Heart left ventricle (tissue), 16 donors: Measurements from ENCODE around the gene FANCG. TPM values are rescaled to one million over a fixed set of nuclear protein-coding genes. Genes with fewer than 3 reads are reported as not detected.

Source experiments
- ATAC-seq, 4 donors: fragments of 200-7000 bp; cut with Tn5 transposase; one replicate each; pipeline ENCODE4 v1.9.1; 2020 to 2022; ENCODE audit warnings: moderate library complexity in 4 of 4, mild to moderate bottlenecking in 3 of 4, moderate number of reproducible peaks in 1 of 4
- DNase-seq, 5 donors: peaks; one replicate each; pipeline ENCODE4 v3.0.0-alpha.2; 2020
- H3K27ac ChIP-seq, 12 donors: fragments of 200-600 bp; sonication (generic) in 4 of 12; one replicate each; pipeline versions ENCODE4 v1.5.0 to v1.8.0; 2016 to 2022; ENCODE audit warnings: mild to moderate bottlenecking in 2 of 12
- H3K27me3 ChIP-seq, 9 donors: fragments of 200-600 bp; sonication (generic) in 2 of 9; one replicate each; pipeline versions ENCODE4 v1.5.1 to v1.8.0; 2016 to 2022; ENCODE audit warnings: mild to moderate bottlenecking in 3 of 9
- H3K36me3 ChIP-seq, 9 donors: fragments of 200-600 bp; sonication (generic) in 2 of 9; one replicate each; pipeline versions ENCODE4 v1.5.0 to v1.8.0; 2018 to 2022; ENCODE audit warnings: mild to moderate bottlenecking in 2 of 9
- H3K4me1 ChIP-seq, 12 donors: fragments of 200-600 bp; sonication (generic) in 4 of 12; one replicate each; pipeline versions ENCODE4 v1.5.0 to v1.8.0; 2016 to 2022; ENCODE audit warnings: mild to moderate bottlenecking in 3 of 12
- H3K4me3 ChIP-seq, 12 donors: fragments of 200-600 bp; sonication (generic) in 4 of 12; one replicate each; pipeline versions ENCODE4 v1.5.0 to v1.8.0; 2017 to 2022; ENCODE audit warnings: mild to moderate bottlenecking in 9 of 12, moderate library complexity in 4 of 12
- H3K9me3 ChIP-seq, 12 donors: fragments of 200-600 bp; sonication (generic) in 4 of 12; one replicate each; pipeline versions ENCODE4 v1.5.0 to v1.8.0; 2016 to 2022; ENCODE audit warnings: mild to moderate bottlenecking in 1 of 12
- POLR2A ChIP-seq, 2 donors: fragments of 450-650 bp; IDR thresholded peaks; one replicate each; pipeline ENCODE4 v1.6.1; 2017; ENCODE audit warnings: antibody characterized with exemption in 2 of 2, mild to moderate bottlenecking in 2 of 2, moderate library complexity in 2 of 2
- WGBS, 4 donors: extraction: QIAGEN DNeasy Blood & Tissue Kit in 2 of 4; methylation state at CpG; one replicate each; pipeline versions ENCODE4 v1.1.5 to v1.1.7; 2013 to 2018; 5-methylcytosine and 5-hydroxymethylcytosine counted together
- intact Hi-C, 10 donors: fragments of 100-400 bp; cut with DNase I; formaldehyde crosslinking; loops; one replicate each; pipeline versions ENCODE4 v1.11.1 to v1.14.2; 2022
- polyA plus RNA-seq, 2 donors: library from polyadenylated mRNA; stranded (reverse); fragments of 200-250 nt; gene quantifications; one replicate each; pipeline ENCODE4 v1.2.3, GENCODE V29; 2013
- total RNA-seq, 9 donors: library from RNA; depleted of rRNA in 2 of 9; stranded (reverse); fragments of >200 nt in 2 of 9; fragmentation: NEBNext Ultra II Directional in 3 of 9; extraction: Animal tissue kit (Norgen Biotek cat#: 25700) in 3 of 9; gene quantifications; one replicate each; pipeline versions ENCODE4 v1.1.0 to v1.2.4, GENCODE V29; 2016 to 2023
- TF ChIP-seq, protein P1 (sequence below), 12 donors: fragments of 200-600 bp; sonication (generic) in 4 of 12; IDR thresholded peaks; one replicate each; pipeline versions ENCODE4 v1.5.0 to v1.8.0; 2018 to 2022; ENCODE audit warnings: antibody characterized with exemption in 12 of 12, mild to moderate bottlenecking in 5 of 12
- donor health status: ischemic (EF 13 %, LVEDD 7.1; RV severe dilation, severe dysfunction).
- donor health status: healthy with polysubstance abuse.
- donor health status: DM: no; HTN: yes; CAD: no.
- donor health status: DM: no; HTN: no; CAD: no.
- donor health status: ischemic (EF 25% LVEDD 6.9; RV normal size, moderate dysfunction).
- donor health status: ischemic (EF 25% LVEDD 5.7; RV mildly dilated, moderate dysfunction).
- donor health status: healthy.
- donor health status: DM: yes; HTN: yes; CAD: no.
- donor health status: ischemic (EF 35%, LVEDD 5.7; RV mildly dilated, moderate dysfunction).
- donor health status: nonischemic (EF 11% LVEDD 7.7; RV severe dilation, severe dysfunction).
- donor health status: DM: yes; HTN: yes; CAD: no.
- donor health status: PGD.
- donor health status: ischemic (EF 29% LVEDD 5.4; RV normal size, mild dysfunction).
- donor health status: nonischemic (EF 23%, LVEDD 6.1; RV moderate dilation, normal function).

FANCG gene
- total and polyA plus RNA-seq, 11 donors: 0.71 to 11.8 (median 2.9) TPM

DNA sequence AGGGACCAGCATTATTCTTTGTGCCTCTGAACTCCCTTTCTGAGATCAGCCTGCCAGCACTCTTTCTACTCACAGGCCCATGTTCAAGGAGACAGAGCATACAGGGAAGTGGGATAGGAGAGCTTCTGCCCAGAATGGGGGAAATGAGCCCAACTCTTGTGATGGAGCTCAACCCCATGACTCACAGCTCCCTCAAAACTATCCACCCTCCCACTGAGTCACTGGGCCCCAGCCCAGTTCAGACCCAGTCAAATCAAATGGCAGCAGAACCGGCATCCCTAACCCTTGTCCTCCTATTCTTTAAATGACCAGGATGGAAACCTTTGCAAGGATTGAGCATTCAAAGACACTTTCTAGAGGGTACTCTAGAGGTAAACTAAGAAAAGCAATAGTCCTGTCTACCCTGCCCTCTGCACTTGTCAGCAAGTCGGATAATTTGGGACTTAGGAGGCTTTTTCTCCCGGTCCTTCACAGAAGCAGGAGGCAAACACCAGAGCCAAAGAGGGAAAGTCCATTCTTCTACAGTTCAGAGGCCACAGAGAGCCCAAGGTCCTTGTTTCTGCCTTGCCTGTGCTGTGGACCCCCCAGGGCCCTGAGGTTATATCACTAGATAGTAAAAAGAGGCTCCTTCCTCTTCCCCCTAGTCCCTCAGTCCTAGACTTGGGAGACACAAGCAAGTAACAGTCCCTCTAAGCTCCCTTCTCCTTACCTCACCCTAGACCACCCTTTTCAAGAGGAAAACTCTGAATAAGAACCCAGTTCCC is 32.7 kb upstream of the FANCG start:
- Histone ChIP-seq H3K27me3 (no peaks in the 10 kb centered on the region), H3K4me3 (peak overlapping the region in 4 of 12 donors; percentile 62 to 90 (median 84)), H3K4me1 (peaks cover 3 to 67% (median 49%) of the 10 kb centered on the region in 12 donors), H3K27ac (peak overlapping the region in 11 of 12 donors; percentile 71 to 98 (median 86)), H3K9me3 (no peaks in the 10 kb centered on the region), H3K36me3 (peaks cover 0 to 15% (median 11%) of the 10 kb centered on the region in 9 donors)
- no peak for TF ChIP-seq POLR2A (IDR thresholded peaks at IDR 0.05)
- ATAC-seq (no peak), DNase-seq (peak in 2 of 5 donors; percentile 46 to 59)
- 79 to 92% (median 86%) methylated on average over 3 of the region's 3 CpGs for WGBS, 4 donors
- intact Hi-C loops: loop anchor here in 6 of 10 donors (5.0 to 10.0 kb wide), 5 partner anchors 52 to 625 kb away; partner anchors contain the start of gene UNC13B (in 2 of the 6)

DNA sequence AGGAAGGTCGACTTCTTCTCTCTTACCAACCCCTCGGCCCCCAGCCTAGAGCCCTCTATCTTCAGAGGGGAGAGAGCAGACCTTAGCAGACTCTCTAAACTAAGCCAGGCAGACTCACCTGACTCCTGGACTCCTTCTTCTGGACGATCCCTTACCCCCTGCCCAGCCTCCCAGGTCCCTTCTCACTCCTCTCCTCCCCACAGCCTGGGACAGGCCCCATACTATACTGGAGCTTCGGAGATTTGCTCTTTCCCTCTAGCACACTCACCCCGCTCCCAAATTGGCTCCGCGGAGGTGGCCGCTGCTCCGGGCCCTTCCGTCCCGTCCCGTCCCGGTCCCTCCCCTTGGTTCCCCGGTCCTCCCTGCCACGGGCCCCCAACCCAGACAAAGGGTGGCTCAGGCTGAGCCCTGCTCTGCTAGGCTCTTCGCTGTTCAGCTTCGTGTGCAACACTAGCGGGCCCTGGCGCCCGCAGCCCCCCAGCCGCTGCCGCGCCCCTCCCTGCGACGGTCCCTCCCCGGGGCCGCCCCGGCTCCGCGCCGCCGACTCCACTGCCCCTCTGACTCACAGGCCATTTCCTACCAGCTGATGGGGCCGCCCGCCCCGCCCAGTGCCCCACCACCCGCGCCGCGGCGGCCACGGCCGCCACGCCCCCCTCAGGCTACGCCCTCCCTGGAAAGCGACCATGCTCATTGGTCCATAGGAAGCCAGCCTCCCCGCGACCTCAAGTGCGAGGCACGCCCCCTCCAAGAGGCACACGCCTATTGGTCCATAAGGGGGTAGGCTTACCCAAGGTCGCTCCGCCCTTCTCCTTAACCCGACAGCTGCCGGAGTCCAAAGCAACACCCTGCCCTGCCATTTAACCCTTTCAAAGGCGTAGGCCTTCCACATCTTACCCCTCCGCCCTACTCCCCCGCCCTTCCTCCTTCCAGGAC is 31.5 kb upstream of the FANCG start:
- Histone ChIP-seq H3K27me3 (no peaks in the 10 kb centered on the region), H3K27ac (peak overlapping the region; percentile 62 to 98 (median 92)), H3K9me3 (no peaks in the 10 kb centered on the region), H3K36me3 (peaks cover 0 to 27% (median 23%) of the 10 kb centered on the region in 9 donors), H3K4me1 (peaks cover 3 to 56% (median 46%) of the 10 kb centered on the region in 12 donors), H3K4me3 (peak overlapping the region; percentile 62 to 96 (median 88))
- ATAC-seq: peak; percentile 75 to 87 (median 80)
- intact Hi-C loops: loop anchor here in 6 of 10 donors (5.0 to 10.0 kb wide), 5 partner anchors 54 to 626 kb away; partner anchors contain the start of gene UNC13B (in 2 of the 6)
- TF ChIP-seq, protein P1, sequence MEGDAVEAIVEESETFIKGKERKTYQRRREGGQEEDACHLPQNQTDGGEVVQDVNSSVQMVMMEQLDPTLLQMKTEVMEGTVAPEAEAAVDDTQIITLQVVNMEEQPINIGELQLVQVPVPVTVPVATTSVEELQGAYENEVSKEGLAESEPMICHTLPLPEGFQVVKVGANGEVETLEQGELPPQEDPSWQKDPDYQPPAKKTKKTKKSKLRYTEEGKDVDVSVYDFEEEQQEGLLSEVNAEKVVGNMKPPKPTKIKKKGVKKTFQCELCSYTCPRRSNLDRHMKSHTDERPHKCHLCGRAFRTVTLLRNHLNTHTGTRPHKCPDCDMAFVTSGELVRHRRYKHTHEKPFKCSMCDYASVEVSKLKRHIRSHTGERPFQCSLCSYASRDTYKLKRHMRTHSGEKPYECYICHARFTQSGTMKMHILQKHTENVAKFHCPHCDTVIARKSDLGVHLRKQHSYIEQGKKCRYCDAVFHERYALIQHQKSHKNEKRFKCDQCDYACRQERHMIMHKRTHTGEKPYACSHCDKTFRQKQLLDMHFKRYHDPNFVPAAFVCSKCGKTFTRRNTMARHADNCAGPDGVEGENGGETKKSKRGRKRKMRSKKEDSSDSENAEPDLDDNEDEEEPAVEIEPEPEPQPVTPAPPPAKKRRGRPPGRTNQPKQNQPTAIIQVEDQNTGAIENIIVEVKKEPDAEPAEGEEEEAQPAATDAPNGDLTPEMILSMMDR (IDR thresholded peaks at IDR 0.05): no peak
- TF ChIP-seq POLR2A (IDR thresholded peaks at IDR 0.05): peak; percentile 39 to 87
- DNase-seq: peak; percentile 98 to 99 (median 99)
- 1% methylated on average over 26 to 57 of the region's 57 CpGs for WGBS, 4 donors

DNA sequence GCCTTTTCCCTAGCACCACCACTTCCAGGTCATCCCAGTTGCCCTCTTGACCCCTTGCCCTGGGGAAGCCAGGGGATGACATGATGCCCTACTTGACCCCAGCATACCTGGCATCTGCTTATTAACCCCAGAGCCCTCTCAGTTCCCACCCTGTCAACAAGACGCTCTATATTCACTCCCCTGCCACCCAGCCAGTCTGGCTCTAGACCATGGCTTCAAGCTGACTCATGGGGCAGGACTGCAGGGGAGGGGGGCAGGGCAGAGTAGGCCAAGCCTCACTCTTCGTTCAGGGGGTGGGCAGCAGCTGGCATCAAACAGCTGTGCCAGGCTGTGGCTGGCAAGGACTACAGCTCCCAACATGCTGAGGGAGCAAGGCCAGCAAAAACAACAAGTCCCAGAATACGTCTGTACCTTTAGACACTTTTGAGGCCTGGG is 30.6 kb upstream of the FANCG start:
- Histone ChIP-seq H3K27me3 (no peaks in the 10 kb centered on the region), H3K9me3 (no peaks in the 10 kb centered on the region), H3K27ac (peak overlapping the region in 9 of 12 donors; percentile 79 to 98 (median 93)), H3K36me3 (peaks cover 0 to 36% (median 32%) of the 10 kb centered on the region in 9 donors), H3K4me1 (peaks cover 3 to 56% (median 46%) of the 10 kb centered on the region in 12 donors), H3K4me3 (peak overlapping the region in 10 of 12 donors; percentile 62 to 96 (median 88))
- intact Hi-C loops: loop anchor here in 6 of 10 donors (5.0 to 10.0 kb wide), 5 partner anchors 54 to 627 kb away; partner anchors contain the start of gene UNC13B (in 2 of the 6)
- ATAC-seq (peak in 2 of 4 donors; percentile 1), DNase-seq (peak in 2 of 5 donors; percentile 38 to 67)
- WGBS, 4 donors: 34 to 49% (median 39%) methylated on average over 2 to 3 of the region's 3 CpGs
- TF ChIP-seq, protein P1 (IDR thresholded peaks at IDR 0.05): no peak
- TF ChIP-seq POLR2A (IDR thresholded peaks at IDR 0.05): no peak

DNA sequence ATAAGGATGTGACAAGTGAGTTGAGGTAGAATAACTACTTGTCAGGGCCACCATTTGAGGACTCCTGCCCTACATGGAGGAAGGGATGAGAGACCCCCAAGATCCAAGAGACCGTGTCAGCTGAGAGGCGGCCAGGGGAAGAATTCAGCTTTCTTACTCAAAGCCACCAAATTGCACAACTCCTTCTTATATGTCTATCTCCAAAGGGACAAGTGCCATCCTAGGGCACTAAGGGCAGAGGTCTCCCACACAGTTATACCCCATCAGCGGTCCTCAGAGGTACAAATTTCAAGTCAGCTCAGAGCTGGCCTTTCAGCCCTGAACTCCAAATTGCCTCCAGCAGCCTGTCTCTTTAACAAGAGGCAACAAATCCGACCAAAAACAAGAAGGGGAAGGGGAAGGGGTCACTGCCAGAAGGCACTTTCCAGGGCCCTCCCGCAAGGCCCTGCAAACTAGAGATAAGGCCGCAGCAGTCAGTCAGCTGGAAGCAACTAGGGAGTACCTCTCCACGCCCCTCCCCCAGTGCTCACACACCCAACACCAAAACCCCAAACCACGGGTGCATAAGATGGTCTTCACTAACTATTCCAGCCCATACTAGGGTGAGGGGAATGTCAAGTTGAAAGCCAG is 29.3 kb upstream of the FANCG start:
- WGBS, 4 donors: 47 to 61% (median 54%) methylated on average over 5 to 8 of the region's 8 CpGs
- H3K4me3 ChIP-seq: no peak overlapping the region
- DNase-seq (no peak), ATAC-seq (no peak)
- peaks cover 3 to 44% (median 34%) of the 10 kb centered on the region in 12 donors for H3K4me1 ChIP-seq
- intact Hi-C loops: no loop called here
- H3K27me3 ChIP-seq: no peaks in the 10 kb centered on the region
- H3K27ac ChIP-seq: no peak overlapping the region
- TF ChIP-seq, protein P1 (IDR thresholded peaks at IDR 0.05): no peak
- TF ChIP-seq POLR2A (IDR thresholded peaks at IDR 0.05): no peak
- H3K9me3 ChIP-seq: no peaks in the 10 kb centered on the region
- peaks cover 0 to 49% (median 44%) of the 10 kb centered on the region in 9 donors for H3K36me3 ChIP-seq
